ENCODE results near the gene BRSK2.
"Not testable (repeated sequence)": the region's sequence is repeated elsewhere in the genome, so short reads cannot be mapped to it uniquely, and the experiment has no call there.

Gene BRSK2

GRCh38 chr11:1354125-1354938 is 35.4 kb upstream of the BRSK2 start:
- DNase-seq = no peak

- DNase-seq = no peak
Measured at GRCh38 chr11:1356007-1356435, 33.7 kb upstream of the BRSK2 start.

- no peak for DNase-seq
Measured at GRCh38 chr11:1356478-1356960, 33.2 kb upstream of the BRSK2 start.

GRCh38 chr11:1358286-1358685 is 31.4 kb upstream of the BRSK2 start:
- no peak for DNase-seq

DNA sequence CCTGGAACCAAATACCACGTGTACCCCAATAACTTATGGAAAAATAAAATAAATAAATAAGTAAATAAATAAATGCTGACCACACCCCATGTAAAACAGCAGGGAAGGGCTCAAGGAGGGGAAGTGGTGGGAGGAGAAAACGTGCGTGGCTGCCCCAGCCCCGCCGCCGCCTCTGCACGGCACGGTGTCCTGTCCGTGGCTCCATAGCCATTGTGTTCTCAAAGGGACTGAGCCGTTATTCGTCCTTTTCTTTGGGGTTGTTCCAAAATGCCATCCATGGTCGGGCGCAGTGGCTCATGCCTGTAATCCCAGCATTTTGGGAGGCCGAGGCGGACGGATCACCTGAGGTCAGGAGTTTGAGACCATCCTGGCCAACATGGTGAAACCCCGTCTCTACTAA is 30.8 kb upstream of the BRSK2 start:
- not testable (repeated sequence) for DNase-seq

GRCh38 chr11:1359556-1359955 is 30.2 kb upstream of the BRSK2 start:
- DNase-seq = no peak

GRCh38 chr11:1360181-1360834 is 29.4 kb upstream of the BRSK2 start:
- DNase-seq = no peak

- DNase-seq = no peak
Measured at GRCh38 chr11:1360835-1361357, 28.8 kb upstream of the BRSK2 start.

DNA sequence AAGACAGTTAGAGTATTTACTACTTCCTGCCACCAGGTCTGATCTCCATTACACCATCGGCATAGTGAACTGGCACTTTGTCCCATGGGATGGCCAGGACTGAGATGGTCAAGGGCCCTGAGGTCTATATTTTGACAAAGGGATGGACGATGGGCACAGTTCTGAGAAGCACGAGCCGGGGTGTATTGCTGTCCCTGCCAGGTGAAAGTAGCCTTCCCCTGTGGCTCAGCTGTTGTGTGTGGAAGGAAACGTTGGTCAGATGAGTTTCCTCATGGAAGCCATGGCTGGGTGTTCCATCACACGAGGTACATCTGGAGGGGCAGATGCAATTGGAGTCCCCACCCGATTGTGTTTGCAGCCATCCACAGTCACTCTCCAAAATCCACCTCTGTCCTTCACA is 27.9 kb upstream of the BRSK2 start:
- DNase-seq = no peak

- DNase-seq = no peak
Measured at GRCh38 chr11:1367721-1368120, 22.0 kb upstream of the BRSK2 start.

- no peak for DNase-seq
Measured at GRCh38 chr11:1368216-1368615, 21.5 kb upstream of the BRSK2 start.

DNA sequence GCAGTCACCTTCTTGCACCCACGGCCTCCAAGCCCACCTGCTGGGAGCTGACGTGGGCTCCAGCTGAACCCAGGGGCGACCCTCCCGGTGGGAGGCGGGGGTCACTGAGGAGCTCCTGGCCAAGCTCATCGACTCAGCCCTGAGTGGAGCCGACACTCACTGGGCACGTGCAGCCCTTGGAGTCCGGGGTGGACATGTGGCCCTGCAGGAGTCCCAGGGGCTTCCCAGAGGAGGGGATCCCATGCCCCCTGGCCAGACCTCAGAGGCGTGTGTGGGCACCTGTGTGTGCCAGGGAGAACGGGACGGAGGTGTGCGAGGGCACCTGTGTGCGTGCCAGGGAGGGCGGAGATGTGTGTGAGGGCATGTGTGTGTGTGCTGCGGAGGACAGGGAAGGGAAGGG is 20.8 kb upstream of the BRSK2 start:
- DNase-seq = no peak

DNA sequence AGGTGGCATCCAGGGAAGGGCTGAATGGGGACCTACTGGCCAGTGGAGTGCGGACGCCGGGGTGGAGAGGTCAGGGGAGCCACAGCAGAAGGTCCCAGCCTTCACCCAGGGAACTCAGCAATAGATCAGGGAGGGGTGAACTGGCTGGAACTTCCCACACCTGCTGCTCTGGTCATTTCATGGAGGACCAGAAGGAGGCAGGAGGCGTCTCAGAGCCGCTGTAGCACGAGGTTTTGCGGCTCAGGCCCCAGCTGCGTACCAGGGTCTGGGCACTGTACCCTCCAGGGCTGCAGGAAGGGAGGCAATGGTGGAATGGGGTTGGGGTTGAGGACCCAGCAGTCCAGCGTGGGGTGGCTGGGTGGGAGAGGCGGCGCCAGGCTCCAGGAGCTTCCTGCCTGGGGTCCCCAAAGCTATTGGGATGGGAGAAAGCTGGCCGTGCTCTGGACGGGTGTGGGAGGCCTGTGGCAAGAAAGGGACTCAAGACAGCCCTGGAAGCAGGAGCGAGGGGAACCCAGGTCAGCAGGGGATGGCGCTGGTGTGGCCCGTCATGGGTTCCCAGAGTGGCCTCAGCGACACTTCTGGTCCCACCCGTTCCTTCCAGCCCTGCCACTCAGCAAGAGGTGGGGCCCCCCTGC is 20.2 kb upstream of the BRSK2 start:
- no peak for DNase-seq

DNA sequence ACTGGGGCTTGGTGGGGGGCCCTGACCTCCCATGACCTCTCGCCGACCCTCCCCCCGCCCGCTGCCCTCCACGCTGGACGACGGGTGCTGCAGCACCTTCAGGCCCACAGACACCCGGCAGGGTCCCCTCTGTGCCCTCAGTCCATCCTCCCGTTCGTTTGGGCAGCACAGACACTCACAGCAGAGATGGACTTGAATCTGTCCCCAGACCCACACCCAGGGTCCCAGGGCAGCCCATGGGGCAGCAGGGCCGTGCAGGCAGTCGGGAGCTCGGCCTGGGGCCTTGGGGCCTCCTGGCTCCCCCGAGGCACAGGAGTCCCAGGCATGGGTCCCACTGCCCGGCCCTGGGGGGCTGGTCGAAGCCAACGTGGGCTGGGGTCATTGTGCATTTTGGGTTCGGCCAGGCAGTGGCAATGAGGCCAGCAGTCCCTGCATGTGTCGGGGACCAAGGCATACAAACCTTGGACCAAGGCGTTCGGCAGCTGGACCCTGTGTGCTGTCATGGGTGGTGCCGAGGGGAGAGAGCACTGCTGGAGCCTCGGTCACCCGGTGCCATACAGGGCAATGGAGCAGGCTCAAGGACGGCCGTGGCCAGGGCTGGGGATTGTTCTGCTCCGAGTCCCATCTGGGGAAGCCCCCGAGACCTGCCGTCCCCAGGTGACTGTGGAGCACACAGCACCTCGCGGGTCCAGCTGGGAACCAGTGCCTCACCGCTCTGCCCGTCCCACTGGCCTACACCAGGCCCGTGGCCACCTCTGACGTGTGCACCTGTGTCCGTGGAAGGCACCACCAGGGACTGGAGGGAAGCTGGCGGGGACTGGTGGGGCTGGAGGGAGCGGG is 19.3 kb upstream of the BRSK2 start:
- DNase-seq = no peak

- DNase-seq = no peak
Measured at GRCh38 chr11:1371026-1371325, 18.8 kb upstream of the BRSK2 start.

- DNase-seq = no peak
Measured at GRCh38 chr11:1371377-1371776, 18.4 kb upstream of the BRSK2 start.

DNA sequence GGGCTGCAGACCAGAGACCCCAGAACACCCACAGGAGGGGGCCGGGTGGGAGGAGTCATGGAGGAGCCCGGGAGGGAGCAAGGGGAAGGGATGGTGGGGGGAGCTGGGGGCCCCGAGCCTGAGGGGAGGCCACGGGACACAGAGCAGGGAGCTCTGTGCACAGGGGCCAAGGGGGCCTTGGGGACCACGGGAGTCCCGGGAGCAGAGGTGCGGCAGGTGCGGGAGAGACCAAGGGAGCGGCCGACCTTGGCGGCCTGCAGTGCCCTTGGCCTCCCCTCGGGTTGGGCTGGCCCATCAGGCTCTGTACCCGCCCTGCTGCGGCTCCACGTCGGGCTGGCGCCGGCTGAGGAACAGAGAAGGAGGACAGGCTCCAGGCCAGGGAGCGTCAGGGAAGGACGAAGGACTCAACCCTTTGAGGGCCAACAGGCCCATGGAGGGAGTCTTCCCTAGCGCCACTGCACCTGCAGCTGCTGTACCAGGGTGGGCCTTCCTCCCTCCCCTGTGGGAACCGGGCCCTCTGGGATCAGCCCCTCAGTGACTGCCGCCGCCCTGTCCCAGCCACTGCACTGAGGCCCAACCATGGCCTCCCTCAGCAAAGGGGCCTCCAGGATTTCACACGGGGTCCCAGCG is 17.8 kb upstream of the BRSK2 start:
- no peak for DNase-seq

DNA sequence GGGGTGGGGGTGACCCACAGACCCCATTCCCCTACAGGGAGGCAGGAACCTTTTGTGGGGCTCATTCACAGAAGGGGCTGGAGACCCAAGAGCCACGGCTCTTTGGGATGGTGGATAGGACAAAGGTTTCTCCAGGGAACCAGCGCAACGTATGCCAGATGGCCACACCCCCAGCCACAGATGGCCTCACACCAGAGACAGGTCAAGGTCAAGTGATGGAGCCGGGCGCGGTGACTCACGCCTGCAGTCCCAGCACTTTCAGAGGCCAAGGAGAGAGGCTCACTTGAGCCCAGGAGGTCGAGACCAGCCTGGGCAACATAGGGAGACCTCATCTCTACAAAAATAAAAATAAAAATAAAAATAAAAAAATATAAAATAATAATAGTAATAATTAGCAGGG is 17.1 kb upstream of the BRSK2 start:
- DNase-seq = no peak

DNA sequence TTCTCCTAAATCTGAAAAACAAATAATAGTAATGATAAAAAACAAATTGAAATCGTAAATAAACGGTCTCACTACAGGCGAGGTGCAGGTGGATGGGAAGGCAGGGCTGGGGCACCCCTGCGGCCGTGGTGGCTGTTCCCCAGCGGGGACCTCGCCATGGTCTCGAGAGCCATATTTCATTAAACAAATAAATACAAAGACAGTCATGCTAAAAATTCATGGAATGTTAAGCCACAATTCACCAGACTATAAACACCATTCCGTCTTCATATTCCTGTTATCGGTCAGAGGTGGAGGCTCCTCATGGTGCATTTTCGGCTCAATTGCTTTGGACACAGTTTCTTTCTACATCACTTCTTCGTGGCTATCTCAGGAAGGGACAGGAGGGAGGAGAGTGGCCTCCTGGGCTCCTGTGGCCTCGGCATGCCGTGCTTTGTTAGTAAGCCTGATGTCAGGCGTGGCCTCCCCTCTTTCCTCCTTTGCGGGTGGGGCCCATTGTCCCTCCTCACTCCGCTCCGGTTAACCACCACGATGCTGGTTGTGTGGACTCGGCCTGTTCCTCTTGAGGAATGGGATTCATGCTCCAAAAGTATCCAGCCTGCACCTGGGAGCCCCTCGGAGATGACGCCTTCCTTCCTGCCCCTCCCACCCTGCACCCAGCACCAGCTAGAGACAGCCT is 16.1 kb upstream of the BRSK2 start:
- DNase-seq = no peak

DNA sequence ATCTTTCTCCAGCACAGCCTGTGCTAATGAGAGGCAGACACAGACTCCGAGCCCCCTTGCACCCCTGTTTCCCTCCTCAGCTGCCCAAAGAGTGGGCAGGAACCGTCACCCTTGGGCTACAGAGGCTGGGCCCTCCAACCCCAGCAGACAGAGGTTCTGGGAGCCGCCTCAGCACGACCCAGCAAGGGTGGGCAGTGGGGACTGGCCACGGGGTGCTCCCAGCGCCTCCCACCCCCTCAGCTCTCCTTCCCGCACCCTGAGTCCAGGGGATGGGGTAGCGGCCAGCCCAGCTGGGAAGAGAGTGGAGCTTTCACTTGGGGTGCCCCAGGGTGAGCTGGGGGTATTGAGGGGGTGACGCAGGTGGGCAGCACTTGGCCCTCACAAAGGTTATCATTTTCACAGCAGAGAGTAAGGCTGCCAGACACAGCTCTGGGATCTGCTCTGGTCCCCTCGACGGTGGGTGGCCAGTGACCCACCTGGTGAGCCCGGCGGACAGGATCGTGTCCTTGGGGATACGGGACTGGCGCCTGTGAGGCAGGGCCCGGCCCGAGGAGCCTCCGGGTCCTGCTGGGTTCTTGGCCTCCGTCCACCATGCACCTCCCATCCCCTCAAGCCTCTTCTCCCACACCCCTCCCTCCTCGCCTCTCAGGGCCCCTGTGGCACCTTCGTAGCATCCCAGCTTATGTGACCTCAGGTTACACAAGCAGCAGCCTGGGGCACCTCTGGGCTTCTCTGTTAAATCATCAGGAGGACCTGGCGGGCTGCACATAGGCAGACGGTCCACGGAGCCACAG is 14.4 kb upstream of the BRSK2 start:
- no peak for DNase-seq

DNA sequence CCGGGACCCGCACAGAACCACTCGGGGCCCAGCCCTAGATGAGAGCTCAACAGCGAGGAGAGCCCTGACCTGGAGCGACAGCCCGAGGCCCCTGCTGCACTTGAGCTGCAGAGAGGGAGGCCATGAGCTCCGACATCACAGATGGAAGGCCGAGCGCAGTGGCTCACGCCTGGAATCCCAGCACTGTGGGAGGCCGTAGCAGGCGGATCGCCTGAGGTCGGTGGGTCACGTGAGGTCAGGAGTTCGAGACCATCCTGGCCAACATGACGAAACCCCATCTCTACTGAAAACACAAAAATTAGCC is 13.8 kb upstream of the BRSK2 start:
- no peak for DNase-seq

Measured in CD4-positive, alpha-beta T cell treated with Interferon alpha-2 for 1 hour (primary cell).